LNCAP (cell line): ENCODE data around the gene ARHGEF37.
A peak's percentile ranks its signal among the peaks of the same experiment; 100 is the strongest.

Experiments
- CTCF ChIP-seq: fragments of 450-650 bp; IDR thresholded peaks from 2 replicates; pipeline ENCODE4 v1.5.1; 2017; ENCODE audit warnings: mild to moderate bottlenecking

Gene ARHGEF37

GRCh38 chr5:149664083-149664482 lies 82.8 kb downstream of the ARHGEF37 start:
- no peak for TF ChIP-seq CTCF

DNA sequence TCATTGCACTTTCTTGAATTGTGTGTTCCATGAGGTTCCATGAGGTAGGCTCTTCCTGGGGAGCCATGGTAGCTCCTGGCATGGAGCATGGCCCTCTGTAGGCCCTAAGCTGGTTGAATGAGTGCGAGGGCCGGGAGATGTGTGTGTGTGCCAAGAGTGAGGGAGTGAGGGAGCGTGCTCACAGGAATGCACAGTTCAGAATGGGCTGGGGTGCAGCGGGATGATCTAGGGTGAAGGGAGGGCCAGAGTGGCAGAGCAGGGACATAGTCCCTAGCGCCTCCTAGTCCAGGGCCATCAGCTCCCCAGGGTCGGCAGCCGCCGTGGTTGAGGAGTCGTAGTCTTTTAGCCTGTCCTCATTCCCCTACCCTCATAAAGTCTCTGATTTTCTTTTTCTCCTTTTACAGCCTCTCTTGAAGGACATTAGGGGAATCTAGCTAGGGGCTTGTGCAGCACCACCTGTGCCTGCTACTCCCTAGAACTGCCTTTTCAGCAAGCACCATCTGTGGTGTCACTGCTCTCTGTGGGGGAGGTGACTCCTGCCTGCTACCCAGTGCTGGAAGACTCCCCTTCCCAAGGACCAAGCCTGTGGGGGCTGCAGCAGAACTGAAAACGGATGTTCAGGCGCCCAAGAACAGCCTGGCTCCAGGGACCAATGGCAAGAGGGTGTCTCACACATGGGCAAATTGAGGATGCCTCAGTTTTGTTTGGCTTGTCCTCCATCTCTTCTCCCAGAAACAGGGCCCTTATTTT lies 83.5 kb downstream of the ARHGEF37 start:
- TF ChIP-seq CTCF: no peak

- no peak for TF ChIP-seq CTCF
Observed at GRCh38 chr5:149665416-149666175, 84.3 kb downstream of the ARHGEF37 start.

- TF ChIP-seq CTCF: no peak
Observed at GRCh38 chr5:149666212-149666852, 85.0 kb downstream of the ARHGEF37 start.

GRCh38 chr5:149667084-149667828 lies 86.0 kb downstream of the ARHGEF37 start:
- peak; percentile 97 for TF ChIP-seq CTCF

DNA sequence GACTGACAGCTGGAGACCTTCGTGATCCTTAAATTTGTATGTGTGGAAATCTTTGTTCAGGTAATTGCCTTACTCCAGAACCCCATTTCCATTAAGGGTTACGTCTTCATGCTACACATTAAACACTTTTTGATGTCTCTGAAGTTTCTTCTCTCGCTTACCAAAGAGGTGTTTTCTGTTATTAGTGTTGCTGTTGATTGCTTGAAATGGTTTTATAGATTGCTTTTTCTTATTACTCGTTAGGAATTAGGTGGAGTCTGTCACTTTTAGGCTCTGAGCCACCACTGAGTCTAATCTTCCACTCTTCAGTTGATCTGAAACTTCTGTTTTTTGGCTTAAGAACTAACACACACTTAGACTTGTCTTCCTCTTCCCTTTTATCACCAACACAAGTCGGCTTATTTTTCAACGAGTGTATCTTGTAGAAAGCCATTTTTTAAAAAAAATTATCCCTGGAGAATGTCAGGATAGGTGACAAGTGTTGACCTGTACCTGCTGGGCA lies 86.6 kb downstream of the ARHGEF37 start:
- TF ChIP-seq CTCF: peak; percentile 28; the same call in 1 of the 2 replicates

DNA sequence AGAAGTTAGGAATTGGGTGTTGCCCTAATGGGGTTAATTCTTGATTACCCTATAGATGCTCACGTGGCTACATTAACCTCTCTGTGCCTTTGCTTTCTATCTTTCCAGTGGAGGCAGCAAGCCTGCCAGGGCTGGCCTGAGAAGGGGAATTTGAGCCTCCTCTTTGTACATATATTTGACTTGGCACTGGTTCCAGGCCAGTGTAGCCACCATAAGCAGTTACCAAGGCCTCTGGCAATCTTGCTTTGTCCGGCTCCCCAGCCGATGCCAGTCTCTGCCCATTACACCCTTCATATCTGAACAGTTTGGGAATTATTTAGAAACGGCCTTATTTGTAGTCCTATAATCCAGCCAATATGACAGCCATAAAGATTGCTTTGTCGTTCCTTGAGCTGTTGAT lies 90.2 kb downstream of the ARHGEF37 start:
- no peak for TF ChIP-seq CTCF
